HG03521 (cell line): Measurements from ENCODE around the gene ATXN1.
"Not testable (repeated sequence)": the region's sequence is repeated elsewhere in the genome, so short reads cannot be mapped to it uniquely, and the experiment has no call there.

ENCODE experiments used
- ATAC-seq: cut with Tn5 transposase; IDR thresholded peaks from one replicate; pipeline ENCODE4 v1.9.1; 2021; ENCODE audit warnings: mild to moderate bottlenecking, moderate library complexity; ENCODE audit not compliant: unreplicated experiment

Gene ATXN1

DNA sequence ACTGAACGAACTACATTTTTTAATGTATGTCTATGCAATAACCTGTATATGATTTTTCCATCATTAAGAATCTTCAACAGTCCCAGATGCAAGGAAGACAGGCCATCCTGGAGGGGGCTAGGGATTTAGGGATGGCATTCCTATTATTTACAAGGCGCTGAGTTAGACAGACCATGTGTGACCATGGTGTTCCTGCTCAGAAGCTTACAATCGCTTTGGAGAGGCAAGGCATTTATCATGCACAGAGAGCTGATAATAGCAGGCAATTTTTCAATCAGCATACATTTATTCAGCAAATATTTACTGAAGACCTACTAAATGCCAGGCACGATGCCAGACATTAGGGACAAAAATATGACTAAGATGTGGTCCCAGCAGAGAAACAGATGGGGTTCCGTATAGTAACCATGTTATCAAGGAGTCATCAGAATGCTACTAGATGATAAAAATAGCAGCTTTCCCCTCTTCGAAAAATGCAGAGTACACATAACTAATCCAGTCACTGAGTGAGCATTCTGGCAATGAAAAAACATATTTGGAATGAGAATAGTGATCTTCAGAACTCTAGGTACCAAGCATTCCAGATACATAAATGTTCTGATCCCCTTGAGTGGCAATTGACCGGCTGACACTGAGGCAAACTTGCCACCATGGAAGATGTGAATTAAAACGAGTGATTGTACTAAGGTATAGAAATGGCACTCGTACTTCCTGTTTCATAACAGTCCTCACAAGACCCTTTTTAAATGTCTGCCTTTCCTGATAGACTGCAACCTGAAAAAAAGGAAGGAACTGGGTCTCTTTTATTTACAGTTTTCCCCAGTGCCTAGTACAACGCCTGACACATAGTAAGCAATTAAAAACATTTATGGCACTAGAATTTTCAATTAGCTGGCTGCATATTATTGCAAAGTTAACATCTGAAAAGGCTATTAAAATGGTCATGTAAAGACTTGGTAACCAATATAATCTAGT, 135.7 kb downstream of the ATXN1 start:
- no peak for ATAC-seq

DNA sequence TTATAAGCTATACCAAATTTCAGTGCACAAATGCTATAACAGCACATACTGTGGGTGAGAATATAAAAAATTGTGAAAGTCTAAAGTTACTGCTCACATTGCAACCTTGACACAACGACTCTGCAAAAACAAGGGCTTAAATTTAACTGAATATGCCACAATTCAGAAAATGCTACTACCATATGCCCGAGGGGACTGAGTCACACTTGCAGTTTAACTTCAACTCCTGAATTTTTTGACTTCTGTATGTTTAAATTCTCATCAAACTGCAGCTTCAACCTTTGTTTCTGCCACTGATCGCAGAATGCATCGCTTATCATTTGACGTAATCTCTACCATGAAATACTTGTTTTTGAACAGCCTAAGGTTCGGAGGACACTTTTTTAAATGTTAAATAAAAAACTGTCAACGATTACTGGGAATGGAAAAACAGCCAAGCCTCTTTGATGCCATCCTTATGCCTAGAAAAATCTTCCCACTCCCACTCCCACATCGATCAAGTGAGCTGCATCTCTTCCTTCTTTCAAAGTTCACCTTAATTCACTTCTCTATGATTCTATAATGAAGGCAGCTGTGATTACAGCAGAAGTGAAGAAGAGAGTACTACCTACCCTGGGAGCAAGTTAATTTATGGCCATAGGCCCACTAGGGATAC, 136.5 kb downstream of the ATXN1 start:
- no peak for ATAC-seq

DNA sequence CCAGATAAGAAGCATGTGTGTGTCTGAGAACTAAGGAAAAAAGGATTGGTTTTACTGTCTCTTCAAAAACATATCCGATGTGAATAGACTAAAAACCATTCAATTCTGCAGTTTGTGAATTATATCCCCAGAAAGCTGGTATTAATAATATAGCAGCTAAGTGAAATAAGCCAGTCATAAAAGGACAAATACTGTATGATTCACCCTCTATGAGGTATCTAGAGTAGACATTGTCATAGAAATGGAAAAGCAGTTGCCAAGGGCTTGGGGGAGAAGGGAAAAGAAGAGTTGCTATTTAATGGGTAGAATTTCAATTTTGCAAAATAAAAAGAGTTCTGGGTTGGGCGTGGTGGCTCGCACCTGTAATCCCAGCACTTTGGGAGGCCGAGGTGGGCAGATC, 137.5 kb downstream of the ATXN1 start:
- ATAC-seq, result no peak

DNA sequence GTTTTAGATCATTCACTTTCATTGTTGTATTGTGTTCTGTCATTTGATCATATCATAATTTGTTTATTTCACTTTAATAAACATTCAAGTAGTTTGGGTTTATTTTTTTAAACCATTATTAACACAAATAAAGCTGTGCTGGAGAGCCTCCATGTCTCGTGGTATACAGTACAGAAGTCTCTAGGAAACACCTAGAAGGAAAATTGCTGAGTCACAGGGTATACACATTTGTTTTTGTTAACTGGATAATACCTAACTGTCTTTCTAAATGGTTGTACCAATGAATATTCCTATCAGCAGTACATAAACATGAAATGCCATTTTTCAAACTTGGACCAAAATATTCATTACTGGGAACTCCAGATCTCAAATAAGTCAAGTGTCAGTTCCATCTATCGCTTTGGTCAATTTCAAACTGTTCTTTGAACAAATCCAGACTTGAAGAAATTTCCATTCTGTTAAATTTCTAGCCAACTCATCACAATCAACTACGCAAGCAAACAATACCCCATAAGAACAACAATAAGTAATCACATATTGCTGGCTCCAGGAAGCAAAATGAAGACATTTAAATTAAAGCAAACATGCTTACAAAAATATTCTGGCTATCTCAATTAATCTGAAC, 138.1 kb downstream of the ATXN1 start:
- no peak for ATAC-seq

DNA sequence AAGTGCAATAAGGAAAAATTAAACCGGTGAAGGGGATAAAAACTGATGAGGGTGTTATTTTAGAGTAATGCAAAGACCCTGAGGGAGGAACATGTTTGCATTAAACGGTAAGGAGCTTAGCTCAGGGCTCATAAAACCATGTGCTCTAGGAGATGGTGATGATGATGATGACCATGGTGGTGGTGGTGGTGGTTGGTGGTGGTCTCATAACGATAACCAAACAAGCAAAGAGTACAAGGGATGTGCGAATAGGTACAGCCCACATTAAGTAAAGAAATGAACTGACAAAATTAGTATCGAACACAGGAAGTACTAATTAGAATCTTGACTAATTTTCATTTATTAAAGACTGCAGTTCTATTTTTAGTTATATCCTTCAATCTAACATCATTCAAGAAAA, 139.1 kb downstream of the ATXN1 start:
- no peak for ATAC-seq

DNA sequence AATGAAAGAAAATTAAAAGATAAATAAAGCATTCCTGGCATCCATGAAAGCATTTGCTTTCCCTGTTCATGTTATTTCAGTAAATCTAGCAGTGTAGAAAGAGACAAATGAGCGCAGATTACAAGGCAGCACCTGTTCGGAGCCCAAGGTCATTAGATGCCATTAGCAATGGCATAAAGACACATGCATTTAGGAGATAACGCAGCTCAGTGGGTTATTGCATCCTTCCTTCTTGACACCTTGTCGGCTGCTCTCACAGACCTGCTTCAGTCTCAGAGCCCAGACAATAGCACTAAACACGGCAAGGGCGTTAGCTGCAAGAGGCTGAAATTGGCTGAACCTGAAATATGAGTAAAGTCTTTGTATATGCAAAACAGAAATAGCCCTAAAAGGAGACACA, 140.3 kb downstream of the ATXN1 start:
- no peak for ATAC-seq

DNA sequence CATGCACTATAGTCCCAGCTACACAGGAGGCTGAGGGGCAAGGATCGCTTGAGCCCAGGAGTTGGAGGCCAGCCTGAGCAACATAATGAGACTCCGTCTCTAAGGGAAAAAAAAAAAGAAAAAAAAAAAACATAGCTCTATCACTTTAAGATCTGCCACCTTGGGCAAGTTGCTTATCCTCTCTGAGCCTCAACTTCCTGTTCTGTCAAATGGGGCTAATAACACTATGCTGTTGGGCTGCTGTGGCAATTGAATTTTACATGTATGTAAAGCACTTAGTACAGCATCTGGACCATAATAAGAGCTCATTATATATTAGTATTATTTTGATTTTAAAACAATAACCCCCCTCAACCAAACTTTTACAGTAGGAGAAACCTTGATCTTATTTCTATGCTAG, 141.5 kb downstream of the ATXN1 start:
- ATAC-seq, result no peak

DNA sequence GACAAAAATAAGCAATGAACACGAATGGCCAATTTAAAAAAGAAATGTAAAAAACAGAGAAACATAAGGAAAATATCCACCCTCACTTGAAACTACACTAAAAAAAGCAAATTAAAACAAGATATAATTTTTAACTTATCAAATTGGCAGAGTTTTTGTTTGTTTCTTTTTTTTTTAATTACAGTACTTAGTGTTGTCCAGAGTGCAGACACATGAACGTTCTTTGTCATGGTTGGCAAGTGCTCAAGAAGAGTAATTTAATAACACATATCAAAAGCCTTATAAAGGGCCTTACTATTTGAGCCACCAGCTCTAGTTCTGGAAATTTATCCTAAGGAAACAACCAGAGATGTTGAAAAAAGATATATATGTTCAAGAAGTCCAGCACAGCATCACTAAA, 142.3 kb downstream of the ATXN1 start:
- no peak for ATAC-seq

DNA sequence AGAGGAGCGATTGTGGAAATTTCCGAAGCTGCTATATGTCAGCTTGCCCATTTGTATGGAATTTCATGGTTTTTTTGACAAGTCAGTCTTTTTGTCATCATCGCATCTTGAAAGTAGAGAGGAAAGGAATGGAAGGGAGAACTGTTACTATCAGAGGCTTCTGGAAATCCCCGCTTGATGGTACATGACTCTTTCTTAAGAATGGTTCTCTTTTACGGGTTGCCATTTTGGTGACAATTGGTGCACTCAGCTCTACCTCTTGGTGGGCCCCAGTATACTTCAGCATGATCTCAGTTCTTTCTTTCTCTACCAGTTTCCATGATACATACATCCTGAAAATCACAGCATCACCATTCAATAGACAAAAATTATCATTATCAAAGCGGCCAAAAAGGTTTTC, 146.0 kb downstream of the ATXN1 start:
- ATAC-seq, result not testable (repeated sequence)

DNA sequence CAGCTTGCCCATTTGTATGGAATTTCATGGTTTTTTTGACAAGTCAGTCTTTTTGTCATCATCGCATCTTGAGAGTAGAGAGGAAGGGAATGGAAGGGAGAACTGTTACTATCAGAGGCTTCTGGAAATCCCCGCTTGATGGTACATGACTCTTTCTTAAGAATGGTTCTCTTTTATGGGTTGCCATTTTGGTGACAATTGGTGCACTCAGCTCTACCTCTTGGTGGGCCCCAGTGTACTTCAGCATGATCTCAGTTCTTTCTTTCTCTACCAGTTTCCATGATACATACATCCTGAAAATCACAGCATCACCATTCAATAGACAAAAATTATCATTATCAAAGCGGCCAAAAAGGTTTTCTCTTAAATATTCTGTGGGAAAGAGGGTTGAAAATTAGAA, 147.1 kb downstream of the ATXN1 start:
- ATAC-seq, result not testable (repeated sequence)

DNA sequence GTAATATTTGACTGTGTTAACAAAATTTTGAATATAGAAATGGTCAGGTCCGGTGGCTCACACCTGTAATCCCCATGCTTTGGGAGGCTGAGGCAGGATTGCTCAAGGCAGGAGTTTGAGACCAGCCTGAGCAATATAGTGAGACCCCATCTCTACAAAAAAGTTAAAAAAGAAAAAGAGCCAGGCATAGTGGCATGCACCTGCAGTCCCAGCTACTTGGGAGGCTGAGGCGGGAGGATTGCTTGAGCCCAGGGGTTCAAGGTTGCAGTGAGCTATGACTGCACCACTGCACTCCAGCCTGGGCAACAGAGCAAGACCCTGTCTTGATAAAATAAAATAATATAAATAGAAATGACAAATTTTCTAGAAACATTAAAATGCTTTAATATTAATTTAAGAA, 147.8 kb downstream of the ATXN1 start:
- not testable (repeated sequence) for ATAC-seq

DNA sequence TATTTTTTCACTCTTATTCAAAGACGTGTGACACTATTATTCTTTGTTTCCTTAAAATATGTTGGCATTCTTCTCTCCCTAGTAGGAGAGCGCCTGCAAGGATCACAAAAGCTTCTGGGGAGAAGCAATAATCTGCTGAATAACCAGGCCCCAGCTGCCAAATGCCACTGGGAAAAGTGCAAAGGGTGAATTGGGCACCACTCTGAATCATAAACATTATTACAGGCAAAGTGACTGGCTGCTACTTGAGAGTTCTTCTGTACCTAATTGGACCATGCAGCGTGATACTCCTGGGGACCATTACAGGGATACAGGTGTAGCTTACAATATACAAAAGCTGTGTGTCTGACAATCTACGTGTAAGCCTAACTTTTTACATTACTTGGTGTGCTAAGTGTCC, 152.8 kb downstream of the ATXN1 start:
- no peak for ATAC-seq

DNA sequence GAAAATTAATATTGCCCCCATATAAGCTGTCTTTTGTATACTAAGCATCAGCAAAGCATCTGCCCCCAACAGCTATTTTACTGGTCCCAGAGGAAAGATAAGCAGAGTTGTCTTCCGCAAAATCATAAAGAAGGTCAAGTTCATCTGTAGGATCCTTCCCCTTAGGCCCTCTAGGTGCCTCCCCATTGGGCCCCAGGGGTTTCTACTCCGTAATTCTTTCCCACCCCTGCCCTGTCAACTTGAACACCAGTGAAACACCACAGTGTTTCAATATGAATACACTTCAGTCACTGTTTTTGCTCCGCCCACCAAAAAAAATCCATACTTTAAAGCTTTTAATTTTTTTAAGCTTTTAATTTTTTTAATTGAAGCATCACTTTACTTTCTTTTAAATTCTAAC, 159.2 kb downstream of the ATXN1 start:
- ATAC-seq, result peak; percentile 86

DNA sequence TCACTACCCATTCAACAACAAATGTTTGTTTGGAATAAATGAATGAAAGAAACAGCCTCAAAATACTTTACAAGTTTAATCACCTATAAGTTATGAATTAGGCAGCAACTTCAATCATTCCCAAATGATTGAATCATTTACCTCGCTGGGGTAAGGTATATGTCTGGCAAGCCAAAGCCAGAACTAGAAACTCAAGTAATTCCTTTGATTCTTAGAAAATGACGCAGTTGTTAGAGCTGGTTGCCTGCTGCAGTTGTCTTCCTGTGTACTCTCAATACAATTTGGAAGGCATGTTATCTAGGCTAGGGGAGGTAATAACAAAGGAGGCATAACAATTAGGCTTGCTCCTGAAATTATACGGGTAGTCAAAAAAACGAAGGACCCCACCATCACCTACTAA, 160.6 kb downstream of the ATXN1 start:
- ATAC-seq, result no peak

DNA sequence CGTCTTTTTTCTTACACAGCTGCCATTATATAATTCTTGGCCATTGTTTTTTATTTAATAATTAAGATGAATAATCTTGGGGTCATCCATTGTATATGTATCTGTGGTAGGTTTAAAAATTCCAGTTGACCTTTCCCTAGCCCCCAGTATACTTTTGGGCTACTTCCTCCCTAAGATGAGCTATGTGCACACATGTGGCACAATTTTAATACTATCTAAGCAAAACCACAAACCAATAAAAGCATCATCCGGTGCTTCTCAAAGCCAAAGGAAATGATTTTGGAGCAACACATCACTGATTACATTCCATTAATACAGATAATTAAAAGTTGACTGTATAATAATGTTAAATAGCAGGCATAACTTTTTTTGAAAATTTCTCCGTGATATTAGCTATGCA, 161.2 kb downstream of the ATXN1 start:
- ATAC-seq, result no peak

DNA sequence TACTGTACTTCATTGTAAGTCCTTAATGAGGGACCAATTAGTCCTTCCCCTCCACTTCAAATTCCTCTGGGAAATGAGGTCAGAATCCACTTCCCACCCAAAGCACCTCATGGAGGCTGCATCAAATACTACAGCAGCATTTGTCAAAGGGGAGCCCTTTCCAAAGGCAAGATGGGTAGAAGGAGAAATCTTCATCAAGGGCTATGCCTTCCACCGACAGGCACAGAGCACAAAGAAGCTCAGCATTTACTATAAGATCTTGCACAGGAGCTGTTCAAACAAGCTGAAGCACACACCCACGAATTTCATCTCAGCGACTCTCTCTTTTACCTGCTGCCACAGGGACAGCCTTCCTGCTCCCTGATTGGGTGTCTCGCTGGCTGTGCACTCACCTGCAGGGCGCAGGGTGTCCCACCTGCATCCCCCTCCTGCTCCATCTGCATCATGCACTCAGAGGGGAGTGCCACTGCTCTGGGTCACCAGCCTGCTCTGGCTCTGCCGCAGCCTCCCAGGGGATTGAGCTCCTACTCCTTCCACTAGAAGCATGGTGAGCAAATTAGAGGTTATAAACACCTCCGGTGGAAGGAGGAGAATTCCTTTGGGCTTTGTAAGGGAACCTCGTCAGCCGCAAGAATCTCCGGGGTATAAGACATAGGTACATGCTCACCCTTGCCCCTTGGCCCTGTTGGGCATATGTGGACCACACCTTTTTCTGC, 164.5 kb downstream of the ATXN1 start:
- no peak for ATAC-seq

DNA sequence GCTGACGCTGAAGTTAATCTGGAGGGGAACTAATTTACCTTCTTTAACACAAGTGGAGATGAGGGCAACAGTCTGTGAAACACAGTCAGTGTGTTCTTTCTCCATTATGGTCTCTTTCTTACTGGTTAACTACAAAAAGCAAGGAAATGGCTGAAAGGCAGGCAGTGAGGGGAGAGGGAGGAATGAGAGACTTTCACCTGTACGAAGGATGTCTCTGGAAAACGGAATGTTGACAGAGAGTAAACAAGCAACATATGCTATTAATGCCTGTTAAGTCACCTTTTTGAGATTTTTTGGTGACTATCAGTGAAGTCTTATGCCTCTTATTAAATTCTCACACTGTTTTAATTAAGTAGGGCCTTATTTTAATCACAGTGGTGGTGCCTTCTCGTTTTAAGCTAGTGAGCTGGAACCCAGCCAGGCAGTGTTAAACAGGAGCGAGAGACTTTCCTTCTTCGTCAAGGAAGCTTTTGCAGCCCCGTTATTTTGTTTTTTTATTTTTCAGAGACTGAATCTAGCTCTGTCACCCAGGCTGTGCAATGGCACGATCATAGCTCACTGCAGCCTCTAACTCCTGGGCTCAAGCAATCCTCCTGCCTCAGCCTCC, 165.6 kb downstream of the ATXN1 start:
- ATAC-seq, result no peak

DNA sequence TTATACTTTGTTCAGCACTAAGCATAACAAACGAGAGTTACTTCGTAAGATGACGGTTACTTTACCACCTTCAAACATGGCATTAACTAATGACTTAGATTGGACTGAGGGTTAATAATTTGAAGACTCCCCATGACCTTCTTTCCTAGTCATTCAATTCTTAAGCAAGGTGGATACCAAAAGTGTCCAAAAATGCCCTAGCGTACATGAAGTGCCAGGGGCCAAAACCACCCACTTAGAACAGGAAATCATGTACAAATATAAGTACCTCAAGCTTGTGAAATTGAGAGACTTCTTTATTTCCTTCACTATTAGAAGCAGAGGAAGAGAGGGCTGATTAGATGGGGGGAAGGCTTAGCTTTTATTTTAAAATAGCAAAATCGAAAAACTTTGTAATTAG, 166.4 kb downstream of the ATXN1 start:
- ATAC-seq, result no peak

DNA sequence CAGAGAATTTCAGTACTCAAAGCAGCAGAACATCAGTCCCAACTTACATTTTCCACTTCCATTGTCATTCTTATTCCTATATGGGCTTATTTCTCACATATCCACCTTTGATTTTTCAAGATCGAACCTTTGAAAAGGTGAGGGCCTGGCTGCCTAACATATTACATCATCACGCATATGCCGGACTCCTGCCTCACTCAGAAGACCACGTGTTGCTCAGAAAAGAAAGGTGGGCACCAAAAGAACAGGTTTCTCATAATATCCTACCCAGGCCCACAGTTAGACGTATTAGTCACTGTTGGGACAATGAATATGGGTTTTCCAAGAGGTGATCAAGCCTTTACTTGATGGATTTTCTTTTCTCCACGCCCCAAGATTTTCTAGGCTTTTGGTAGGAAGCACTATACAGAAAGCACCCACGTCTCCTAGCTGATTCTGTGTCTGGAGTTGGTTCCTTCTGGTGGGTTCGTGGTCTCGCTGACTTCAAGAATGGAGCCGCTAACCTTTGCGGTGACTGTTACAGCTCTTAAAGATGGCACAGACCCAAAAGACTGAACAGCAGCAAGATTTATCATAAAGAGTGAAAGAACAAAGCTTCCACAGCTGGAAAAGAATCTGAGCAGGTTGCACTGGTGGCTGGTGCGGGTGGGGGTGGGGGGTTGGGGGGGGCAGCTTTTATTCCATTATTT, 168.9 kb downstream of the ATXN1 start:
- ATAC-seq, result no peak
